MCF 10A (cell line): ENCODE data around the gene ANKH. TPM values are rescaled to one million over a fixed set of nuclear protein-coding genes. Genes with fewer than 3 reads are reported as not detected.

ENCODE experiments used
- BruUV-seq: library from RNA; stranded (reverse); fragments of 400-500 nt; replicated peaks from 2 replicates; lab custom pipeline; 2021; lab: Mats Ljungman, UMichigan
- CTCF ChIA-PET: fragments of 300-600 bp; sonication (Branson Sonifier 250); formaldehyde crosslinking; extraction: SDS; loops from one replicate; lab custom pipeline; 2021; ENCODE audit warnings: antibody characterized with exemption, inconsistent platforms; lab: Yijun Ruan, JAX
- POLR2A ChIA-PET: fragments of 300-600, 350-650 bp; sonication (Branson Sonifier 250); formaldehyde crosslinking; extraction: SDS; loops from one replicate; lab custom pipeline; 2020; ENCODE audit warnings: antibody characterized with exemption, inconsistent platforms; lab: Yijun Ruan, JAX
- DNase-seq: peaks from one replicate; pipeline ENCODE4 v3.0.0-alpha.2; 2018; ENCODE audit not compliant: unreplicated experiment
- H3K27ac Mint-ChIP-seq: one replicate; pipeline ENCODE4 v1.8.0; 2022; ENCODE audit warnings: mild to moderate bottlenecking, low read depth, mixed read lengths; ENCODE audit not compliant: unreplicated experiment
- H3K27me3 Mint-ChIP-seq: one replicate; pipeline ENCODE4 v1.8.0; 2022; ENCODE audit warnings: mixed read lengths; ENCODE audit not compliant: insufficient read depth, unreplicated experiment
- H3K36me3 Mint-ChIP-seq: one replicate; pipeline ENCODE4 v1.8.0; 2022; ENCODE audit warnings: mild to moderate bottlenecking, moderate library complexity, mixed read lengths; ENCODE audit not compliant: insufficient read depth, unreplicated experiment
- H3K4me1 Mint-ChIP-seq: one replicate; pipeline ENCODE4 v1.8.0; 2022; ENCODE audit warnings: mixed read lengths; ENCODE audit not compliant: insufficient read depth, unreplicated experiment
- H3K4me3 Mint-ChIP-seq: one replicate; pipeline ENCODE4 v1.8.0; 2022; ENCODE audit warnings: mild to moderate bottlenecking, moderate library complexity, mixed read lengths; ENCODE audit not compliant: unreplicated experiment
- H3K9me3 Mint-ChIP-seq: one replicate; pipeline ENCODE4 v1.8.0; 2022; ENCODE audit warnings: mixed read lengths; ENCODE audit not compliant: unreplicated experiment
- CTCF ChIP-seq: fragments of 200-600 bp; IDR thresholded peaks from one replicate; pipeline ENCODE4 v1.8.0; 2022; ENCODE audit warnings: antibody characterized with exemption, mild to moderate bottlenecking; ENCODE audit not compliant: unreplicated experiment
- intact Hi-C: fragments of 100-400 bp; cut with micrococcal nuclease; formaldehyde crosslinking; loops from 2 replicates; pipeline ENCODE4 v1.14.1; 2022
- total RNA-seq: library from RNA; stranded (reverse); gene quantifications from 2 replicates; pipeline ENCODE4 v1.2.3, GENCODE V29; 2022

Gene ANKH
- total RNA-seq, 1 experiment from 2014 or later = 65.7 TPM

- ChIA-PET CTCF (interaction anchor here (0.7 kb wide), 1 partner anchor 74 kb away, joined by 3 read pairs; no protein-coding TSS in a partner anchor), POLR2A (no interaction called here)
- no peak for TF ChIP-seq CTCF
- BruUV-seq = no TSS peak
- Mint-ChIP-seq H3K27me3 (no peaks in the 10 kb centered on the region), H3K36me3 (no peaks in the 10 kb centered on the region), H3K9me3 (no peaks in the 10 kb centered on the region), H3K4me1 (peaks cover 25% of the 10 kb centered on the region), H3K4me3 (no peak overlapping the region), H3K27ac (peak overlapping the region; percentile 76)
- DNase-seq = no peak
- intact Hi-C loops = no loop called here
Observed at GRCh38 chr5:14810928-14811572, 60.5 kb downstream of the ANKH start.

GRCh38 chr5:14810282-14810681 is 61.3 kb downstream of the ANKH start:
- no peak for TF ChIP-seq CTCF
- POLR2A ChIA-PET = interaction anchor here (0.7 to 1.6 kb wide), 4 partner anchors 9 to 87 kb away, joined by 3 to 4 read pairs (median 4); no protein-coding TSS in a partner anchor
- Mint-ChIP-seq H3K4me3 (peak overlapping the region; percentile 24), H3K27me3 (no peaks in the 10 kb centered on the region), H3K36me3 (no peaks in the 10 kb centered on the region), H3K4me1 (peaks cover 23% of the 10 kb centered on the region), H3K27ac (peak overlapping the region; percentile 76), H3K9me3 (no peaks in the 10 kb centered on the region)
- DNase-seq = no peak
- BruUV-seq = no TSS peak
- intact Hi-C loops = no loop called here
- CTCF ChIA-PET = interaction anchor here (0.7 kb wide), 2 partner anchors 44 to 1920 kb away, joined by 3 read pairs; no protein-coding TSS in a partner anchor

DNA sequence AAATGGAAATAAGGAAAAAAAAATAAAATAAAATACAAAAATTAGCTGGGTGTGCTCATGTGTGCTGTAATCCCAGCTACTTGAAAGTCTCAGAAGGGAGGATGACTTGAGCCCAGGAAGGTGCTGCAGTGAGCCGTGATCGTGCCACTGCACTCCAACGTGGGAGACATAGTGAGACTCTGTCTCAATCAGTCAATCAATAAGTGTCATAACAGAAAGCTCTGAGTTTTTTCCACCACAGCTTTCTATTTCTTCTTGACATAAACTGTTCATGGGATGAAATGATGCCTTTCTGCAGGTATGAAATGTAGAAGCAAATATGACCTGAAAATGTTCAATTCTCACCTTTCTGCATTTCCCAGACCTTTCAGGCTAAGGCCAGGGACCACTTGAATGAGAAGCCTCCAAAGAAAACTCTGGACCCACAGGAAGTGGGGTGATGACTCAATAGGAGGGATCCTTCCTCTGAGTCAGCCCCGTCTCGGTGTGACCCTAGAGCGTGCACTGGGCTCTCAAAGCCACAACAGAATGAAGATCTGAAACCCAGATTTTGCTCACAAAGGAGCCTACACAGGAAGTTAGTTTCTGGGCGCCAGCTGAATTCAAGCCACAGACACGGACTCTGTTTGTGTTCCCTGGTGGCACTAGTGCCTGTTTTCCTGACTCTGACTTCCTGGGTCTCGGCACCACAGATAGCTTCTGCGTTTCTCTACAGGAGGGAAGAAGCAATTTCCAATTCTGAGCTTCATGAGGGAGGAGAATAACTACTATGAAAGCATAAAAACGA is 62.0 kb downstream of the ANKH start:
- Mint-ChIP-seq H3K4me1 (peaks cover 23% of the 10 kb centered on the region), H3K27ac (peak overlapping the region; percentile 76), H3K36me3 (no peaks in the 10 kb centered on the region), H3K4me3 (peak overlapping the region; percentile 24), H3K9me3 (no peaks in the 10 kb centered on the region), H3K27me3 (no peaks in the 10 kb centered on the region)
- ChIA-PET CTCF (interaction anchor here (0.7 to 1.0 kb wide), 5 partner anchors 44 to 1921 kb away, joined by 3 to 5 read pairs (median 4); no protein-coding TSS in a partner anchor), POLR2A (interaction anchor here (0.5 to 1.6 kb wide), 6 partner anchors 9 to 751 kb away, joined by 3 to 4 read pairs (median 4); no protein-coding TSS in a partner anchor)
- BruUV-seq = no TSS peak
- peak; percentile 86 for DNase-seq
- no peak for TF ChIP-seq CTCF
- intact Hi-C loops = no loop called here

DNA sequence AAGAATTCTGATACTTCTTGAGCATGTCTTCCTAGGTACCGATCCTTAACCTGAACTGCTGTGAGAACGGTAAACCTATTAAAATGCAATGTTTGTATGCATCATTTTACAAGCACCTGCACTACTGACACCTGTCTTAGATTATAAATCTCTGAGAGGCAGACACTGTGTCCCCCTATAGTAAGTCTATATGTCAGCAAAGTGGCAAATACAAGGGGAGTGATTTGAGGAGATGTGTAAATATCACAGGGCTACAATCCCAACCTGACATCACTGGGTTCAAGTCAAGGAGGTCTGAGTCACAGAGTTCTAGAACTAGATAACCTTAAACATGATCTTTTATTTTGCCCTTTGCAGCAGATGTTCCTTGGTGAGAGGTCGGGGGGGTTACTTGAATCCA is 64.1 kb downstream of the ANKH start:
- no peak for TF ChIP-seq CTCF
- Mint-ChIP-seq H3K36me3 (no peaks in the 10 kb centered on the region), H3K9me3 (no peaks in the 10 kb centered on the region), H3K4me3 (no peak overlapping the region), H3K27me3 (no peaks in the 10 kb centered on the region), H3K27ac (no peak overlapping the region), H3K4me1 (peaks cover 17% of the 10 kb centered on the region)
- ChIA-PET CTCF (interaction anchor here (1.1 kb wide), 1 partner anchor 66 kb away, joined by 3 read pairs; no protein-coding TSS in a partner anchor), POLR2A (no interaction called here)
- BruUV-seq = no TSS peak
- no peak for DNase-seq
- intact Hi-C loops = no loop called here
